OCI-LY1 (cell line): Measurements from ENCODE around the gene MAPK1.

Experiments used
- H2AFZ ChIP-seq: fragments of 200-600 bp; sonication (generic), shearing (Covaris generic); 2 replicates; pipeline ENCODE4 v1.6.0; 2014; ENCODE audit warnings: antibody characterized with exemption, mild to moderate bottlenecking, low read length
- H3F3A ChIP-seq: fragments of 200-600 bp; sonication (generic), shearing (Covaris generic); 2 replicates; pipeline ENCODE4 v1.6.0; 2014; ENCODE audit warnings: mild to moderate bottlenecking, antibody characterized with exemption, low read length, moderate library complexity; ENCODE audit not compliant: insufficient read depth
- H3K27ac ChIP-seq: fragments of 200-600 bp; sonication (generic); 2 replicates; pipeline ENCODE4 v1.5.1; 2014; ENCODE audit warnings: low read length, mixed run types, mild to moderate bottlenecking, low read depth; ENCODE audit not compliant: poor library complexity, severe bottlenecking
- H3K27me3 ChIP-seq: fragments of 200-600 bp; sonication (generic); 2 replicates; pipeline ENCODE4 v1.6.0; 2014; ENCODE audit warnings: antibody characterized with exemption, mild to moderate bottlenecking, low read length, moderate library complexity; ENCODE audit not compliant: insufficient read depth
- H3K36me3 ChIP-seq: fragments of 200-600 bp; sonication (generic); 2 replicates; pipeline ENCODE4 v1.6.1; 2014; ENCODE audit warnings: mild to moderate bottlenecking, antibody characterized with exemption, low read length, moderate library complexity, mixed read lengths; ENCODE audit not compliant: insufficient read depth
- H3K4me1 ChIP-seq: fragments of 200-600 bp; sonication (generic); 2 replicates; pipeline ENCODE4 v1.5.1; 2014; ENCODE audit warnings: mild to moderate bottlenecking, low read length, moderate library complexity; ENCODE audit not compliant: insufficient read depth, severe bottlenecking
- H3K4me2 ChIP-seq: fragments of 200-600 bp; sonication (generic), shearing (Covaris generic); 2 replicates; pipeline ENCODE4 v1.6.1; 2014; ENCODE audit warnings: low read length
- H3K4me3 ChIP-seq: fragments of 200-600 bp; sonication (generic); 2 replicates; pipeline ENCODE4 v1.5.1; 2014; ENCODE audit warnings: low read length, low read depth, mild to moderate bottlenecking, mixed read lengths; ENCODE audit not compliant: poor library complexity, severe bottlenecking
- H3K79me2 ChIP-seq: fragments of 200-600 bp; shearing (Covaris generic); 2 replicates; pipeline ENCODE4 v1.6.1; 2016; ENCODE audit warnings: mixed run types, low read length, mixed read lengths; ENCODE audit not compliant: insufficient read depth
- H3K9ac ChIP-seq: fragments of 200-600 bp; sonication (generic), shearing (Covaris generic); 2 replicates; pipeline ENCODE4 v1.6.1; 2014; ENCODE audit warnings: mild to moderate bottlenecking, low read length, mixed read lengths
- H3K9me2 ChIP-seq: fragments of 200-600 bp; sonication (generic), shearing (Covaris generic); 2 replicates; pipeline ENCODE4 v1.6.1; 2014; ENCODE audit warnings: low read depth, mild to moderate bottlenecking, low read length, mixed read lengths
- H3K9me3 ChIP-seq: fragments of 200-600 bp; shearing (Covaris generic); 2 replicates; pipeline ENCODE4 v1.6.1; 2014; ENCODE audit warnings: low read length, mixed read lengths
- H4K20me1 ChIP-seq: fragments of 200-600 bp; sonication (generic), shearing (Covaris generic); 2 replicates; pipeline ENCODE4 v1.6.0; 2016; ENCODE audit warnings: mild to moderate bottlenecking, low read length; ENCODE audit not compliant: insufficient read depth
- EZH2 ChIP-seq: fragments of 200-600 bp; sonication (generic), shearing (Covaris generic); IDR thresholded peaks from 2 replicates; pipeline ENCODE4 v1.8.0; 2017; ENCODE audit warnings: borderline replicate concordance, mixed run types, mild to moderate bottlenecking, antibody characterized with exemption, low read length, moderate library complexity, mixed read lengths
- TF ChIP-seq, protein P1 (sequence below): fragments of 200-600 bp; sonication (generic), shearing (Covaris generic); IDR thresholded peaks from 2 replicates; pipeline ENCODE4 v1.5.1; 2017; ENCODE audit warnings: mild to moderate bottlenecking, antibody characterized with exemption, low read length, moderate library complexity, mixed read lengths

Gene MAPK1

DNA sequence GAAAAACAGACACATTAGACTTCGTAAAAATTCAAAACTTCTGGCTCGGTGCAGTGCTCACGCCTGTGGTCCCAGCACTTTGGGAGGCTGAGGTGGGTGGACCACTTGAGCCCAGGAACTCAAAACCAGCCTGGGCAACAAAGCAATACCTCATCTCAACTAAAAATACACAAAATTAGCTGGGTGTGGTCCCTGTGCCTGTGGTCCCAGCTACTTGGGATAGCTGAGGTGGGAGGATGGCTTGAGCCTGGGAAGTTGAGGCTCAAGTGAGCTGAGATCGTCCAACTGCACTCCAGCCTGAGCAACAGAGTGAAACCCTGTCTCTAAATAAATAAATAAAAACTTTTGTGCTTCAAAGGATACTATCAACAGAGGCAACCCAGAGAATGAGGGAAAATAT, 155.6 kb downstream of the MAPK1 start:
- Histone ChIP-seq H3K27ac (no peak overlapping the region), H4K20me1 (no peaks in the 10 kb centered on the region), H3K4me3 (no peak overlapping the region), H3K4me2 (no peak overlapping the region), H3K4me1 (peaks cover 17% of the 10 kb centered on the region), H3K9me2 (no peaks in the 10 kb centered on the region), H3K27me3 (no peaks in the 10 kb centered on the region), H3K9ac (no peak overlapping the region), H2AFZ (no peak overlapping the region), H3K9me3 (no peaks in the 10 kb centered on the region), H3K36me3 (peaks cover 4% of the 10 kb centered on the region; the same call in 1 of the 2 replicates), H3K79me2 (no peaks in the 10 kb centered on the region), H3F3A (no peaks in the 10 kb centered on the region)
- no peak for TF ChIP-seq EZH2
- TF ChIP-seq, protein P1, sequence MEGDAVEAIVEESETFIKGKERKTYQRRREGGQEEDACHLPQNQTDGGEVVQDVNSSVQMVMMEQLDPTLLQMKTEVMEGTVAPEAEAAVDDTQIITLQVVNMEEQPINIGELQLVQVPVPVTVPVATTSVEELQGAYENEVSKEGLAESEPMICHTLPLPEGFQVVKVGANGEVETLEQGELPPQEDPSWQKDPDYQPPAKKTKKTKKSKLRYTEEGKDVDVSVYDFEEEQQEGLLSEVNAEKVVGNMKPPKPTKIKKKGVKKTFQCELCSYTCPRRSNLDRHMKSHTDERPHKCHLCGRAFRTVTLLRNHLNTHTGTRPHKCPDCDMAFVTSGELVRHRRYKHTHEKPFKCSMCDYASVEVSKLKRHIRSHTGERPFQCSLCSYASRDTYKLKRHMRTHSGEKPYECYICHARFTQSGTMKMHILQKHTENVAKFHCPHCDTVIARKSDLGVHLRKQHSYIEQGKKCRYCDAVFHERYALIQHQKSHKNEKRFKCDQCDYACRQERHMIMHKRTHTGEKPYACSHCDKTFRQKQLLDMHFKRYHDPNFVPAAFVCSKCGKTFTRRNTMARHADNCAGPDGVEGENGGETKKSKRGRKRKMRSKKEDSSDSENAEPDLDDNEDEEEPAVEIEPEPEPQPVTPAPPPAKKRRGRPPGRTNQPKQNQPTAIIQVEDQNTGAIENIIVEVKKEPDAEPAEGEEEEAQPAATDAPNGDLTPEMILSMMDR, result no peak

DNA sequence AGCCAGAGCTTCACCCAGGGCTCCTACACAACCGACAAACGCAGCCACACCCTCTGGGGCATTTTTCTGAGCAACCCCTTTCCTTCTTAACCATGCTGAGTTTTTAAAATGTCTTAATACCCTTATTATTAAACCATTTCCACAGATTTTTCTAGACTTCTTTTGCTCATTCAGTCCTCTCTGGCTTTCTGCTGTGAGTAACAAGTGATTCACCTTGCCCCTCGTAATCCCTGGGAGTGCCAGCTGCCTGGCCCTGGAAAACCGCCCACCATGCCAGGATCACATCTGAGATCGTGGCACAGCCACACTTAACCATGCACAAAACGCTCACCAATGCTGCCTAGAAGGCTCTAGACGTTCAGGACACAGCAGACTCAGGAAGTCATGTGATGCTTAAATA, 157.3 kb downstream of the MAPK1 start:
- Histone ChIP-seq H3K9me3 (no peaks in the 10 kb centered on the region), H3K27ac (no peak overlapping the region), H4K20me1 (no peaks in the 10 kb centered on the region), H3F3A (no peaks in the 10 kb centered on the region), H2AFZ (no peak overlapping the region), H3K4me3 (no peak overlapping the region), H3K79me2 (no peaks in the 10 kb centered on the region), H3K4me1 (peaks cover 17% of the 10 kb centered on the region), H3K36me3 (peaks cover 4% of the 10 kb centered on the region; the same call in 1 of the 2 replicates), H3K4me2 (peak overlapping the region; percentile 29; the same call in 1 of the 2 replicates), H3K9me2 (no peaks in the 10 kb centered on the region), H3K27me3 (no peaks in the 10 kb centered on the region), H3K9ac (no peak overlapping the region)
- TF ChIP-seq EZH2, result no peak
- TF ChIP-seq, protein P1, result no peak

DNA sequence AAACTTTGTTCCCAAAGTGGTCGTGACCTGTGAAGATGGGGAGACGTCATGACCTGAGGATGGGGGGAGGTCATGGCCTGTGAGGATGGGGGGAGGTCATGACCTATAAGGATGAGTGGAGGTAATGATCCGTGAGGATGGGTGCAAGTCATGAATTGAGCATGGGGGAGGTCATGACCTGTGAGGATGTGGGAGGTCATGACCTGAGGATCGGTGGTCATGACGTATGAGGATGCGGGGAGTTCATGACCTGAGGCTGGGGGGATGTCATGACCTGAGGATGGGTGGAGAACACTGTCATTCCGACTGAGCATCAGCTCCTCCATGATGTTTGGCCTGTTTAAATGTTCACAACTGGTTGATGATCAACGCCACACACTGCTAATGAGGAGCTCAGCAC, 157.8 kb downstream of the MAPK1 start:
- Histone ChIP-seq H3K4me2 (no peak overlapping the region), H3K9ac (no peak overlapping the region), H3K79me2 (no peaks in the 10 kb centered on the region), H3K9me2 (no peaks in the 10 kb centered on the region), H3K27ac (no peak overlapping the region), H3K36me3 (peaks cover 4% of the 10 kb centered on the region; the same call in 1 of the 2 replicates), H2AFZ (no peak overlapping the region), H3F3A (no peaks in the 10 kb centered on the region), H3K4me3 (no peak overlapping the region), H3K27me3 (no peaks in the 10 kb centered on the region), H3K9me3 (no peaks in the 10 kb centered on the region), H3K4me1 (peaks cover 17% of the 10 kb centered on the region), H4K20me1 (no peaks in the 10 kb centered on the region)
- TF ChIP-seq EZH2, result no peak
- TF ChIP-seq, protein P1, result no peak
